Measurements from ENCODE around the gene IKBKE.

DNA sequence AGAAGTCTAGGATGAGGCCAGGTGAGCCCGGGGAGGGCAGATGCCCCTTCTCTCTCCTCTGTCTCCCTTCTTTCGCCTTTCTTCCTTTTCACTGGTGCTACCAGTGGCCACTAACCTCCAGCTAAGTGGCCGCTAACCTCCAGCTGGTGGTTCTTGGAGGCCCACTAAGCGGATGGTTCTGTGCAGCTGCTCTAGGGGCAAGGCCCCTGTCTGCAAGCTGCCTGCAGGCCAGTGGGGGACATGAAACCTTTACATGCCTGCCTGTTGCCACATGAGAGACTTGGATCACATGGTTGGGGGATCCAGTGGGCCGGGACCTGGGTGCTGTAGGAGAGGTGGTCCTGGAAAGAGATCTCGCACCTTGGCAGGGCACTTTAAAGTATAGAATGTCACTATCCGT lies 17.7 kb downstream of the IKBKE start:
- TF ChIP-seq POLR2AphosphoS5 (IDR thresholded peaks at IDR 0.05; ENCODE audit: insufficient read depth, low read depth, low read length) (no peak), POLR2A (IDR thresholded peaks at IDR 0.05; ENCODE audit: low read depth, low read length) (no peak)
- TF ChIP-seq, protein P1, sequence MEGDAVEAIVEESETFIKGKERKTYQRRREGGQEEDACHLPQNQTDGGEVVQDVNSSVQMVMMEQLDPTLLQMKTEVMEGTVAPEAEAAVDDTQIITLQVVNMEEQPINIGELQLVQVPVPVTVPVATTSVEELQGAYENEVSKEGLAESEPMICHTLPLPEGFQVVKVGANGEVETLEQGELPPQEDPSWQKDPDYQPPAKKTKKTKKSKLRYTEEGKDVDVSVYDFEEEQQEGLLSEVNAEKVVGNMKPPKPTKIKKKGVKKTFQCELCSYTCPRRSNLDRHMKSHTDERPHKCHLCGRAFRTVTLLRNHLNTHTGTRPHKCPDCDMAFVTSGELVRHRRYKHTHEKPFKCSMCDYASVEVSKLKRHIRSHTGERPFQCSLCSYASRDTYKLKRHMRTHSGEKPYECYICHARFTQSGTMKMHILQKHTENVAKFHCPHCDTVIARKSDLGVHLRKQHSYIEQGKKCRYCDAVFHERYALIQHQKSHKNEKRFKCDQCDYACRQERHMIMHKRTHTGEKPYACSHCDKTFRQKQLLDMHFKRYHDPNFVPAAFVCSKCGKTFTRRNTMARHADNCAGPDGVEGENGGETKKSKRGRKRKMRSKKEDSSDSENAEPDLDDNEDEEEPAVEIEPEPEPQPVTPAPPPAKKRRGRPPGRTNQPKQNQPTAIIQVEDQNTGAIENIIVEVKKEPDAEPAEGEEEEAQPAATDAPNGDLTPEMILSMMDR (IDR thresholded peaks at IDR 0.05; ENCODE audit: extremely low read depth in 1 of 2, insufficient read depth in 1 of 2, low read depth in 1 of 2, low read length in 2 of 2) = no peak

All from endothelial cell of umbilical vein (primary cell).